ENCODE results near the gene COQ10B. TPM values are rescaled to one million over a fixed set of nuclear protein-coding genes. Genes with fewer than 3 reads are reported as not detected.

Gene COQ10B
- polyA plus RNA-seq, 2 of the 4 experiments (the other 2 are of a cell fraction), result 6.1 to 24.3 TPM

DNA sequence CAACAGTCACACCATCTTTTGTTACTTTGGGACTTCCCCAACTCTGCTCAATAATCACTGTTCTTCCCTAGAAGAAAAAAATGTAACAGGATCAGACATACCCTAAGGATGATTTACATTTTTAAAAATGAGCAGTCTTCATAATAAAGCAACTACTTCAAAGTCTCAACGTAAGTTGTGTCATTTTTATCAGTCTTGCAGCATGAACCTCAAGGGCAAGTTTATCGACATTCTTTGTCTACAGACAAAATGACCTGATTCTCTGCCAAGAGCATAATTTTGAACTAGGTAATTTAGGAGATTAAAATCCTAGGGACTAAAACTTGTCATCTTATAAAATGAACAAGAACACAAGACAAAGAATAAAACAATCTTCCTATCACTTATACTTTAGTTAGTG is 44.0 kb downstream of the COQ10B start:
- ChIA-PET CTCF (interaction anchor here (0.9 kb wide), 1 partner anchor 102 kb away, joined by 3 read pairs; no protein-coding TSS in a partner anchor), POLR2A (interaction anchor here (3.7 kb wide), 1 partner anchor 44 kb away, joined by 33 read pairs; the partner anchor contains the start of gene COQ10B)
- ATAC-seq (no peak), FAIRE-seq (no peak), DNase-seq (ENCODE audit: low read depth in 1 of 2, low spot score in 1 of 2) (no peak)
- Histone ChIP-seq H3K4me1 (peaks cover 54% of the 10 kb centered on the region), H3K4me3 (peak overlapping the region; percentile 74), H3K4me2 (peak overlapping the region; percentile 97), H3K27ac (peak overlapping the region; percentile 87 to 99; a peak in 4 of 6 replicates), H3K9me3 (no peaks in the 10 kb centered on the region)
- 3% methylated on average over 2 of the region's 2 CpGs for WGBS (ENCODE audit: missing lambda C conversion rate)
- no peak for TF ChIP-seq ZSCAN20 (CRISPR knock-in tag; IDR thresholded peaks at IDR 0.05)
- TF ChIP-seq, protein P1, sequence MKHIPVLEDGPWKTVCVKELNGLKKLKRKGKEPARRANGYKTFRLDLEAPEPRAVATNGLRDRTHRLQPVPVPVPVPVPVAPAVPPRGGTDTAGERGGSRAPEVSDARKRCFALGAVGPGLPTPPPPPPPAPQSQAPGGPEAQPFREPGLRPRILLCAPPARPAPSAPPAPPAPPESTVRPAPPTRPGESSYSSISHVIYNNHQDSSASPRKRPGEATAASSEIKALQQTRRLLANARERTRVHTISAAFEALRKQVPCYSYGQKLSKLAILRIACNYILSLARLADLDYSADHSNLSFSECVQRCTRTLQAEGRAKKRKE (CRISPR knock-in tag; IDR thresholded peaks at IDR 0.05; ENCODE audit: low read depth), result no peak
- no peak for TF ChIP-seq FOXS1 (CRISPR knock-in tag; IDR thresholded peaks at IDR 0.05)
- no peak for TF ChIP-seq RARB (CRISPR knock-in tag; IDR thresholded peaks at IDR 0.05)
- TF ChIP-seq MYC (IDR thresholded peaks at IDR 0.05; ENCODE audit: borderline replicate concordance, low read length), result no peak
- no peak for TF ChIP-seq MAFK (IDR thresholded peaks at IDR 0.05; ENCODE audit: partially characterized antibody)
- no peak for TF ChIP-seq RNF2 (IDR thresholded peaks at IDR 0.05; ENCODE audit: borderline replicate concordance, low read depth)
- no peak for TF ChIP-seq POLR2A (IDR thresholded peaks at IDR 0.05; ENCODE audit: low read length)
- no peak for TF ChIP-seq CHD2 (IDR thresholded peaks at IDR 0.05; ENCODE audit: low read length, partially characterized antibody)
- TF ChIP-seq, protein P2, sequence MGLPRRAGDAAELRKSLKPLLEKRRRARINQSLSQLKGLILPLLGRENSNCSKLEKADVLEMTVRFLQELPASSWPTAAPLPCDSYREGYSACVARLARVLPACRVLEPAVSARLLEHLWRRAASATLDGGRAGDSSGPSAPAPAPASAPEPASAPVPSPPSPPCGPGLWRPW (IDR thresholded peaks at IDR 0.05), result no peak
- no peak for TF ChIP-seq EHF (CRISPR knock-in tag; IDR thresholded peaks at IDR 0.05)
- TF ChIP-seq NFE2L2 (conservative IDR thresholded peaks at IDR 0.05; ENCODE audit: low read length), result no peak
- no peak for TF ChIP-seq CHD4 (IDR thresholded peaks at IDR 0.05; ENCODE audit: borderline replicate concordance)
- no peak for TF ChIP-seq HOXB13 (CRISPR knock-in tag; IDR thresholded peaks at IDR 0.05; ENCODE audit: low read depth)

DNA sequence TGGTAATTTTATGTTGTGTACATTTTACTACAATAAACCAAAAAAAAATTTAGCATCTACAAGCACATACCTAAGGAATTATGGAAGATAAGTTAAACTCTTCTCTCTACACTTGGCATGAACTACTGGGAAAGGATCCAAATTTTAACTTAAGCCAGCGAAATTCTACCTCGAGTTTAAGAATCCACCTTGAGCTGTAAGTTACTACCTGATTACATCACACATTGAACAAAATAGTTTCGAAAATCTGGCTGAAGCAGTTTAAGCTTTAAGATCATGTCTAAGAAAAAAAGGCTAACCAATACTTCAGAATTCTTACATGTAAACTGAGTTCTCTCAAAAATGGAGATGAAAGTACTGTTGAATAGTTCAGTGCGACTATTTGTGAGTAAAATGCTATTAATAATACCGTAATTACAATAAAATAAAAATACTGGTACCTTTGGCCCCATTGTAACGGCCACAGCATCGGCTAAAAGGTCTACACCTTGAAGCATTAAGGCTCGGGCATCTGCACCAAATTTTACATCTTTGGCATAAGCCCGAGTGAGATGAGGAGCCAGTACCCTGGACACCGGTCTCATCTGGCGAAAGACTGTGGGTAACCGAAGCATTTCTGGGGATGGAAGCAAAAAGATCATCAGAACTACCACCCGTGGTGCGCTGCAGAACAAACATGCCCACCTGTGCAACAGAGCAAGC is 45.0 kb downstream of the COQ10B start:
- H3K4me2 ChIP-seq, result peak overlapping the region; percentile 97
- ATAC-seq (no peak), DNase-seq (ENCODE audit: low read depth in 1 of 2, low spot score in 1 of 2) (no peak), FAIRE-seq (no peak)
- H3K27ac ChIP-seq, result peak overlapping the region; percentile 87 to 99
- H3K4me1 ChIP-seq, result peaks cover 58% of the 10 kb centered on the region
- no peaks in the 10 kb centered on the region for H3K9me3 ChIP-seq
- peak overlapping the region; percentile 74 for H3K4me3 ChIP-seq
- CTCF ChIA-PET, result no interaction called here
- TF ChIP-seq ESRRA (IDR thresholded peaks at IDR 0.05; ENCODE audit: borderline replicate concordance, low read length), result no peak
- TF ChIP-seq HOXA7 (CRISPR knock-in tag; IDR thresholded peaks at IDR 0.05), result no peak; the same call in 1 of the 2 replicates
- no peak for TF ChIP-seq GATA3 (IDR thresholded peaks at IDR 0.05; ENCODE audit: borderline replicate concordance)
- no peak for TF ChIP-seq HOXB13 (CRISPR knock-in tag; IDR thresholded peaks at IDR 0.05; ENCODE audit: low read depth)
- no peak for TF ChIP-seq ZFP36 (IDR thresholded peaks at IDR 0.05; ENCODE audit: borderline replicate concordance, partially characterized antibody)
- no peak for TF ChIP-seq CEBPB (IDR thresholded peaks at IDR 0.05)
- TF ChIP-seq POLR2AphosphoS2 (conservative IDR thresholded peaks at IDR 0.05; ENCODE audit: low read length), result no peak
- no peak for TF ChIP-seq MAFK (IDR thresholded peaks at IDR 0.05; ENCODE audit: partially characterized antibody)
- TF ChIP-seq FOSB (CRISPR knock-in tag; IDR thresholded peaks at IDR 0.05), result no peak
- TF ChIP-seq KDM1A (IDR thresholded peaks at IDR 0.05; ENCODE audit: low read depth), result no peak
- TF ChIP-seq CHD4 (IDR thresholded peaks at IDR 0.05; ENCODE audit: borderline replicate concordance), result no peak
- no peak for TF ChIP-seq JUN (IDR thresholded peaks at IDR 0.05)
- no peak for TF ChIP-seq HDAC2 (IDR thresholded peaks at IDR 0.05)
- no peak for TF ChIP-seq TP53 (CRISPR knock-in tag; IDR thresholded peaks at IDR 0.05)
- no peak for TF ChIP-seq BHLHE40 (IDR thresholded peaks at IDR 0.05; ENCODE audit: low read depth, low read length)
- WGBS (ENCODE audit: missing lambda C conversion rate), result 1% methylated on average over 14 of the region's 14 CpGs
- POLR2A ChIA-PET, result interaction anchor here (0.6 to 3.7 kb wide), 5 partner anchors 9 to 63 kb away, joined by 3 to 33 read pairs (median 18); partner anchors contain the start of genes COQ10B, MOB4 and SF3B1
